KG1 (cell line): ENCODE results near the gene SLC4A3.

ENCODE experiments used
- DNase-seq: peaks from one replicate; lab custom pipeline; 2025; lab: John Stamatoyannopoulos, UW

Gene SLC4A3

GRCh38 chr2:219627103-219628100 is at the start of gene SLC4A3:
SLC4A3 (plus strand) TSS chr2:219627630; CDS start chr2:219627993, 363 bp downstream.
- DNase-seq = no peak

GRCh38 chr2:219578811-219579613 is 48.4 kb upstream of the SLC4A3 start:
- no peak for DNase-seq

GRCh38 chr2:219581346-219581745 is 46.1 kb upstream of the SLC4A3 start:
- no peak for DNase-seq

GRCh38 chr2:219591091-219591490 is 36.3 kb upstream of the SLC4A3 start:
- no peak for DNase-seq

GRCh38 chr2:219592736-219593135 is 34.7 kb upstream of the SLC4A3 start:
- no peak for DNase-seq

GRCh38 chr2:219593154-219593553 is 34.3 kb upstream of the SLC4A3 start:
- no peak for DNase-seq

- no peak for DNase-seq
Measured at GRCh38 chr2:219595256-219595655, 32.2 kb upstream of the SLC4A3 start.

GRCh38 chr2:219596954-219597551 is 30.4 kb upstream of the SLC4A3 start:
- DNase-seq = peak; percentile 52

GRCh38 chr2:219597552-219598307 is 29.7 kb upstream of the SLC4A3 start, which contains the start of gene STK11IP:
STK11IP (plus strand) TSS chr2:219597857; CDS start chr2:219598120, 263 bp downstream.
- peak; percentile 94 for DNase-seq

- DNase-seq = no peak
Measured at GRCh38 chr2:219598308-219599078, 28.9 kb upstream of the SLC4A3 start.

GRCh38 chr2:219603771-219604170 is 23.7 kb upstream of the SLC4A3 start:
- peak; percentile 26 for DNase-seq

- DNase-seq = no peak
Measured at GRCh38 chr2:219605607-219605954, 21.8 kb upstream of the SLC4A3 start.

GRCh38 chr2:219607931-219608330 is 19.5 kb upstream of the SLC4A3 start:
- no peak for DNase-seq

- DNase-seq = no peak
Measured at GRCh38 chr2:219608399-219608964, 18.9 kb upstream of the SLC4A3 start.

- no peak for DNase-seq
Measured at GRCh38 chr2:219609149-219609750, 18.2 kb upstream of the SLC4A3 start.

- no peak for DNase-seq
Measured at GRCh38 chr2:219611306-219611705, 16.1 kb upstream of the SLC4A3 start.

GRCh38 chr2:219611866-219612576 is 15.4 kb upstream of the SLC4A3 start:
- DNase-seq = no peak

- no peak for DNase-seq
Measured at GRCh38 chr2:219612577-219613286, 14.7 kb upstream of the SLC4A3 start.
